ENCODE data around the gene LCN10. TPM values are rescaled to one million over a fixed set of nuclear protein-coding genes. Genes with fewer than 3 reads are reported as not detected.

LCN10 gene
- total and polyA plus RNA-seq, 4 experiments from 2014 or later = 0.22 to 1.3 (median 0.70) TPM

Small RNA genes lying within 50 kb of the gene (microRNA-seq; reads per million reads assigned to microRNA genes)
- gene MIR6722 (ENCODE audit: borderline microRNAs expressed, borderline number of aligned reads, borderline replicate concordance) = not detected

Other genes starting within 250 kb of the LCN10 start
- gene NOTCH1, start 196.9 kb downstream of the LCN10 start, total RNA-seq = 10 to 100 TPM; 43.0 to 45.4 TPM
- 1 to 10 TPM in 1 of 2 donors, not detected in 1; 6.0 TPM for gene NOTCH1, start 196.9 kb downstream of the LCN10 start, polyA plus RNA-seq
- gene EGFL7, start 80.0 kb downstream of the LCN10 start, total RNA-seq = not detected
- under 1 TPM in 1 of 2 donors, not detected in 1; 0.64 TPM for gene EGFL7, start 80.0 kb downstream of the LCN10 start, polyA plus RNA-seq
- 1 to 10 TPM; 6.9 to 7.8 TPM for gene AGPAT2, start 55.5 kb downstream of the LCN10 start, total RNA-seq
- 10 to 100 TPM; 16.2 to 20.6 TPM for gene AGPAT2, start 55.5 kb downstream of the LCN10 start, polyA plus RNA-seq
- gene DIPK1B, start 30.4 kb downstream of the LCN10 start, total RNA-seq = not detected
- gene DIPK1B, start 30.4 kb downstream of the LCN10 start, polyA plus RNA-seq = not detected
- not detected for gene LCN6, start 5.6 kb upstream of the LCN10 start, total RNA-seq
- gene LCN6, start 5.6 kb upstream of the LCN10 start, polyA plus RNA-seq = not detected
- gene LCN8, start 15.3 kb upstream of the LCN10 start, total RNA-seq = not detected
- under 1 TPM in 1 of 2 donors, not detected in 1; 0.62 TPM for gene LCN8, start 15.3 kb upstream of the LCN10 start, polyA plus RNA-seq
- gene LCN15, start 21.6 kb upstream of the LCN10 start, total RNA-seq = not detected
- not detected for gene LCN15, start 21.6 kb upstream of the LCN10 start, polyA plus RNA-seq
- gene TMEM141, start 48.4 kb upstream of the LCN10 start, total RNA-seq = 10 to 100 TPM; 51.1 to 53.4 TPM
- gene TMEM141, start 48.4 kb upstream of the LCN10 start, polyA plus RNA-seq = 10 to 100 TPM; 34.3 to 38.4 TPM
- gene CCDC183, start 53.4 kb upstream of the LCN10 start, total RNA-seq = 1 to 10 TPM; 2.3 to 2.5 TPM
- gene CCDC183, start 53.4 kb upstream of the LCN10 start, polyA plus RNA-seq = under 1 TPM; 0.64 to 0.90 TPM
- 10 to 100 TPM; 65.1 to 70.9 TPM for gene RABL6, start 65.0 kb upstream of the LCN10 start, total RNA-seq
- 10 to 100 TPM in 1 of 2 donors, 1 to 10 TPM in 1; 5.1 to 18.2 TPM for gene RABL6, start 65.0 kb upstream of the LCN10 start, polyA plus RNA-seq
- gene AJM1, start 99.5 kb upstream of the LCN10 start, total RNA-seq = 1 to 10 TPM; 2.4 to 2.8 TPM
- under 1 TPM in 1 of 2 donors, not detected in 1; 0.05 TPM for gene AJM1, start 99.5 kb upstream of the LCN10 start, polyA plus RNA-seq
- gene PHPT1, start 106.5 kb upstream of the LCN10 start, total RNA-seq = 10 to 100 TPM; 41.3 to 42.6 TPM
- 10 to 100 TPM; 88.4 to 94.0 TPM for gene PHPT1, start 106.5 kb upstream of the LCN10 start, polyA plus RNA-seq
- 10 to 100 TPM in 1 of 2 experiments, 1 to 10 TPM in 1; 9.3 to 11.7 TPM for gene MAMDC4, start 109.4 kb upstream of the LCN10 start, total RNA-seq
- not detected for gene MAMDC4, start 109.4 kb upstream of the LCN10 start, polyA plus RNA-seq
- gene EDF1, start 123.4 kb upstream of the LCN10 start, total RNA-seq = 100 to 1,000 TPM; 284 to 298 TPM
- gene EDF1, start 123.4 kb upstream of the LCN10 start, polyA plus RNA-seq = 100 to 1,000 TPM; 273 to 357 TPM
- 10 to 100 TPM; 40.2 to 43.2 TPM for gene TRAF2, start 143.6 kb upstream of the LCN10 start, total RNA-seq
- 10 to 100 TPM; 11.1 to 25.2 TPM for gene TRAF2, start 143.6 kb upstream of the LCN10 start, polyA plus RNA-seq
- gene FBXW5, start 201.8 kb upstream of the LCN10 start, total RNA-seq = 100 to 1,000 TPM; 122 to 123 TPM
- gene FBXW5, start 201.8 kb upstream of the LCN10 start, polyA plus RNA-seq = 100 to 1,000 TPM in 1 of 2 donors, 10 to 100 TPM in 1; 98.6 to 160 TPM
- 1 to 10 TPM; 2.2 TPM for gene C8G, start 202.3 kb upstream of the LCN10 start, total RNA-seq
- gene C8G, start 202.3 kb upstream of the LCN10 start, polyA plus RNA-seq = under 1 TPM in 1 of 2 donors, not detected in 1; 0.60 TPM
- gene LCN12, start 209.3 kb upstream of the LCN10 start, total RNA-seq = 1 to 10 TPM in 1 of 2 experiments, under 1 TPM in 1; 0.72 to 1.4 TPM
- gene LCN12, start 209.3 kb upstream of the LCN10 start, polyA plus RNA-seq = not detected
- gene PTGDS, start 234.6 kb upstream of the LCN10 start, total RNA-seq = 1 to 10 TPM; 4.8 to 5.1 TPM
- gene PTGDS, start 234.6 kb upstream of the LCN10 start, polyA plus RNA-seq = 1 to 10 TPM; 1.7 to 3.8 TPM
- under 1 TPM; 0.14 to 0.17 TPM for gene LCNL1, start 240.1 kb upstream of the LCN10 start, total RNA-seq
- not detected for gene LCNL1, start 240.1 kb upstream of the LCN10 start, polyA plus RNA-seq
- gene PAXX, start 249.5 kb upstream of the LCN10 start, total RNA-seq = 100 to 1,000 TPM in 1 of 2 experiments, 10 to 100 TPM in 1; 94.2 to 101 TPM
- gene PAXX, start 249.5 kb upstream of the LCN10 start, polyA plus RNA-seq = 100 to 1,000 TPM in 1 of 2 donors, 10 to 100 TPM in 1; 76.0 to 103 TPM